Right cardiac atrium (tissue), 5 donors: ENCODE results near the gene SLN. TPM values are rescaled to one million over a fixed set of nuclear protein-coding genes. Genes with fewer than 3 reads are reported as not detected.

Experiments used
- ATAC-seq, 2 donors: fragments of 200-7000 bp; cut with Tn5 transposase; one replicate each; pipeline versions ENCODE4 v1.8.0 to v1.9.1; 2020; ENCODE audit warnings: moderate library complexity in 2 of 2, mild to moderate bottlenecking in 1 of 2
- DNase-seq, 3 donors: peaks; one replicate each; pipeline ENCODE4 v3.0.0-alpha.2; 2020
- H3K27ac ChIP-seq: one replicate; pipeline ENCODE4 v1.5.1; 2013; ENCODE audit warnings: mild to moderate bottlenecking, low read length, control low read depth, moderate library complexity
- H3K27me3 ChIP-seq: one replicate; pipeline ENCODE4 v1.6.1; 2013; ENCODE audit not compliant: control insufficient read depth, insufficient read depth
- H3K4me1 ChIP-seq: one replicate; pipeline ENCODE4 v1.6.1; 2013; ENCODE audit warnings: low read length; ENCODE audit not compliant: control insufficient read depth, insufficient read depth
- H3K4me3 ChIP-seq: one replicate; pipeline ENCODE4 v1.5.1; 2013; ENCODE audit warnings: low read length, control low read depth
- H3K9me3 ChIP-seq: one replicate; pipeline ENCODE4 v1.6.1; 2013; ENCODE audit warnings: low read length; ENCODE audit not compliant: control insufficient read depth
- WGBS: extraction: QIAGEN DNeasy Blood & Tissue Kit; methylation state at CpG from one replicate; pipeline ENCODE4 v1.1.7; 2013; 5-methylcytosine and 5-hydroxymethylcytosine counted together
- intact Hi-C, 4 donors: fragments of 100-400 bp; cut with DNase I; formaldehyde crosslinking; loops; one replicate each; pipeline versions ENCODE4 v1.11.0 to v1.14.0; 2022 to 2023
- polyA plus RNA-seq: library from polyadenylated mRNA; stranded (reverse); fragments of 200-250 nt; gene quantifications from one replicate; pipeline ENCODE4 v1.2.3, GENCODE V29; 2013
- total RNA-seq, 4 donors: library from RNA; stranded (reverse); fragmentation: NEBNext Ultra II Directional; extraction: Animal tissue kit (Norgen Biotek cat#: 25700); gene quantifications; one replicate each; pipeline ENCODE4 v1.2.1, GENCODE V29; 2021
- donor health status: healthy with polysubstance abuse.
- donor health status: DM: no; HTN: yes; CAD: no.
- donor health status: DM: no; HTN: no; CAD: no.
- donor health status: DM: no; HTN: yes; CAD: no; lungs with severe emphysema.
- donor health status: DM: yes; HTN: yes; CAD: no.

SLN gene
- total and polyA plus RNA-seq, 5 donors = 753 to 2,787 (median 1,807) TPM

- intact Hi-C loops = no loop called here
- H3K27me3 ChIP-seq = no peaks in the 10 kb centered on the region
- no peak for ATAC-seq
- H3K4me3 ChIP-seq = no peak overlapping the region
- WGBS = 71% methylated on average over 10 of the region's 10 CpGs
- no peak overlapping the region for H3K27ac ChIP-seq
- no peaks in the 10 kb centered on the region for H3K4me1 ChIP-seq
- no peaks in the 10 kb centered on the region for H3K9me3 ChIP-seq
- DNase-seq = no peak
Observed at GRCh38 chr11:107665018-107665417, 46.8 kb downstream of the SLN start.

DNA sequence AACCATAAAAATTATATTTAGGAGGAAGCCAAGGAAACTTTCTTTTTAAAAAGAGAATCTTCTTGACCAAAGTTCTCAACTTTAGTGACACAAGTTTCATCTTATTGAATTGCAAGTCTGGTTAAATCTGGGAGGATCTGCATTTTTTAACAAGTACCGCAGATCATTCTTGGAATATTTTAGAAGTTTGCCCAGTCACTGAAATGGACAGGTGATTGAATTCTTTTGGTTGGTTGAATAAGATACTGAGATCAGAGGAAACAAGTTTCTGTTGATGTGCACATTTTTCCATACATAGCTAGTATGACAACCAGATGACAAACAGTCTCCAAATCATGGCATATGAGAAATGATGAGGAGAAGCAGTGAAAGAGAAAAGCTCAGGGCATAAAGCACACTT is 50.2 kb downstream of the SLN start:
- WGBS = 88% methylated on average over 1 of the region's 1 CpG
- Histone ChIP-seq H3K4me1 (no peaks in the 10 kb centered on the region), H3K27me3 (no peaks in the 10 kb centered on the region), H3K27ac (no peak overlapping the region), H3K4me3 (no peak overlapping the region), H3K9me3 (no peaks in the 10 kb centered on the region)
- intact Hi-C loops = no loop called here
- ATAC-seq (no peak), DNase-seq (no peak)

- Histone ChIP-seq H3K4me1 (no peaks in the 10 kb centered on the region), H3K27ac (no peak overlapping the region), H3K27me3 (no peaks in the 10 kb centered on the region), H3K4me3 (no peak overlapping the region), H3K9me3 (no peaks in the 10 kb centered on the region)
- intact Hi-C loops = no loop called here
- DNase-seq (no peak), ATAC-seq (no peak)
- 90% methylated on average over 3 of the region's 3 CpGs for WGBS
Observed at GRCh38 chr11:107660066-107660465, 51.8 kb downstream of the SLN start.

DNA sequence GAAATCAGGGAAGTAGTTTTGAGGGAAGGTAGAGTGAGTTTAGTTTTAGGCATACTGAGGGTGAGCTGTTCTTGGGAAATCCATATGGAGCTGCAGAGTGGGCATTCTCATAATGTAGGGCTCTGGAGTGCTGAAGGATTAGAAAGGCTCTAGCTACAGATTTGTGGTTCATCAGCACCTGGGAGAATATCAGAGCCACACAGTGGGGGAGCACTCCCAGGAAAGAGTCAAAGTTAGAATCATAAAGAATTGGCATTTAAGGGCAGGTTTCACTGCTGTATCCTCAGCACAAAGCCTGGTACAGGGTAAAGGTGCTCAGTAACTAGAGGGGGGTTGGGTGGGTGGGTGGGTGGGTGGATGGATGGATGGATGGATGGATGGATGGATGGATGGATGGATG is 52.5 kb downstream of the SLN start:
- no peaks in the 10 kb centered on the region for H3K27me3 ChIP-seq
- H3K4me1 ChIP-seq = no peaks in the 10 kb centered on the region
- H3K27ac ChIP-seq = no peak overlapping the region
- H3K9me3 ChIP-seq = no peaks in the 10 kb centered on the region
- H3K4me3 ChIP-seq = no peak overlapping the region
- DNase-seq = no peak
- intact Hi-C loops = no loop called here
- no peak for ATAC-seq

Other genes with a start within 250 kb of the SLN start
- gene ALKBH8, start 146.3 kb downstream of the SLN start, total RNA-seq = 1 to 10 TPM; 6.3 to 8.3 (median 7.4) TPM
- 3.1 TPM for gene ALKBH8, start 146.3 kb downstream of the SLN start, polyA plus RNA-seq
- gene ELMOD1, start 120.9 kb downstream of the SLN start, total RNA-seq = 10 to 100 TPM in 3 of 4 donors, 1 to 10 TPM in 1; 7.9 to 12.6 (median 10.9) TPM
- 5.7 TPM for gene ELMOD1, start 120.9 kb downstream of the SLN start, polyA plus RNA-seq
- gene SLC35F2, start 146.7 kb upstream of the SLN start, total RNA-seq = 1 to 10 TPM; 2.2 to 3.5 (median 2.6) TPM
- 1.4 TPM for gene SLC35F2, start 146.7 kb upstream of the SLN start, polyA plus RNA-seq
- 1 to 10 TPM in 1 of 4 donors, under 1 TPM in 3; 0.51 to 1.1 (median 0.76) TPM for gene RAB39A, start 216.4 kb upstream of the SLN start, total RNA-seq
- not detected for gene RAB39A, start 216.4 kb upstream of the SLN start, polyA plus RNA-seq